ENCODE results near the gene SEMA4D. TPM values are rescaled to one million over a fixed set of nuclear protein-coding genes. Genes with fewer than 3 reads are reported as not detected.

SEMA4D gene
- total and polyA plus RNA-seq, 2 donors from 2014 or later = 18.9 to 147 TPM

GRCh38 chr9:89384783-89385182, 113.1 kb downstream of the SEMA4D start:
- no peak for TF ChIP-seq CTCF (IDR thresholded peaks at IDR 0.05; ENCODE audit: borderline replicate concordance, extremely low read depth, insufficient read depth)
- Histone ChIP-seq H3K27me3 (ENCODE audit: control insufficient read depth, insufficient read depth, low read length) (no peaks in the 10 kb centered on the region), H3K36me3 (ENCODE audit: control insufficient read depth in 2 of 3, insufficient read depth in 3 of 3, low read length in 3 of 3) (peaks cover 0 to 28% (median 9%) of the 10 kb centered on the region in 3 donors), H3K9ac (ENCODE audit: low read length in 3 of 3) (no peak overlapping the region), H3K4me3 (ENCODE audit: low read length in 3 of 3) (no peak overlapping the region), H3K27ac (ENCODE audit: low read depth in 2 of 2, low read length in 2 of 2) (no peak overlapping the region), H3K4me1 (ENCODE audit: control insufficient read depth in 2 of 3, insufficient read depth in 2 of 3, low read depth in 1 of 3, low read length in 3 of 3) (peaks cover 0 to 25% (median 19%) of the 10 kb centered on the region in 3 donors), H3K9me3 (ENCODE audit: control insufficient read depth in 2 of 3, insufficient read depth in 1 of 3, low read length in 3 of 3) (no peaks in the 10 kb centered on the region)
- DNase-seq = no peak
- FAIRE-seq = no peak
- intact Hi-C loops (cut with DNase I) = no loop called here

GRCh38 chr9:89383721-89384300, 114.1 kb downstream of the SEMA4D start:
- Histone ChIP-seq H3K4me3 (ENCODE audit: low read length in 3 of 3) (no peak overlapping the region), H3K27ac (ENCODE audit: low read depth in 2 of 2, low read length in 2 of 2) (no peak overlapping the region), H3K9me3 (ENCODE audit: control insufficient read depth in 2 of 3, insufficient read depth in 1 of 3, low read length in 3 of 3) (no peaks in the 10 kb centered on the region), H3K27me3 (ENCODE audit: control insufficient read depth, insufficient read depth, low read length) (no peaks in the 10 kb centered on the region), H3K36me3 (ENCODE audit: control insufficient read depth in 2 of 3, insufficient read depth in 3 of 3, low read length in 3 of 3) (peaks cover 0 to 33% (median 11%) of the 10 kb centered on the region in 3 donors), H3K4me1 (ENCODE audit: control insufficient read depth in 2 of 3, insufficient read depth in 2 of 3, low read depth in 1 of 3, low read length in 3 of 3) (peaks cover 0 to 24% (median 19%) of the 10 kb centered on the region in 3 donors), H3K9ac (ENCODE audit: low read length in 3 of 3) (no peak overlapping the region)
- intact Hi-C loops (cut with DNase I) = no loop called here
- FAIRE-seq (no peak), DNase-seq (no peak)
- TF ChIP-seq CTCF (IDR thresholded peaks at IDR 0.05; ENCODE audit: borderline replicate concordance, extremely low read depth, insufficient read depth) = no peak

- Histone ChIP-seq H3K9ac (ENCODE audit: low read length in 3 of 3) (no peak overlapping the region), H3K27me3 (ENCODE audit: control insufficient read depth, insufficient read depth, low read length) (no peaks in the 10 kb centered on the region), H3K4me3 (ENCODE audit: low read length in 3 of 3) (no peak overlapping the region), H3K4me1 (ENCODE audit: control insufficient read depth in 2 of 3, insufficient read depth in 2 of 3, low read depth in 1 of 3, low read length in 3 of 3) (peaks cover 0 to 24% (median 15%) of the 10 kb centered on the region in 3 donors), H3K9me3 (ENCODE audit: control insufficient read depth in 2 of 3, insufficient read depth in 1 of 3, low read length in 3 of 3) (no peaks in the 10 kb centered on the region), H3K27ac (ENCODE audit: low read depth in 2 of 2, low read length in 2 of 2) (no peak overlapping the region), H3K36me3 (ENCODE audit: control insufficient read depth in 2 of 3, insufficient read depth in 3 of 3, low read length in 3 of 3) (peaks cover 0 to 34% (median 15%) of the 10 kb centered on the region in 3 donors)
- DNase-seq = no peak
- TF ChIP-seq CTCF (IDR thresholded peaks at IDR 0.05; ENCODE audit: borderline replicate concordance, extremely low read depth, insufficient read depth) = no peak
- FAIRE-seq = no peak
- intact Hi-C loops (cut with DNase I) = no loop called here
Observed at GRCh38 chr9:89383030-89383720, 114.7 kb downstream of the SEMA4D start.

All from kidney (tissue), 14 donors.